H9 (cell line): Measurements from ENCODE around the gene CAMK2N2. TPM values are rescaled to one million over a fixed set of nuclear protein-coding genes. Genes with fewer than 3 reads are reported as not detected.

Experiments used
- DNase-seq: peaks from one replicate; pipeline ENCODE4 v3.0.0-alpha.2; 2017
- H2AFZ ChIP-seq: one replicate; pipeline ENCODE4 v1.6.1; 2013; ENCODE audit warnings: mild to moderate bottlenecking, low read length, control low read depth, moderate library complexity
- H2AK5ac ChIP-seq: 2 replicates; pipeline ENCODE4 v1.6.1; 2013; ENCODE audit warnings: low read length, control low read depth, mixed read lengths; ENCODE audit not compliant: insufficient read length
- H2BK120ac ChIP-seq: one replicate; pipeline ENCODE4 v1.6.1; 2013; ENCODE audit warnings: low read depth, mild to moderate bottlenecking, low read length, control low read depth, inconsistent platforms; ENCODE audit not compliant: poor library complexity, severe bottlenecking
- H2BK12ac ChIP-seq: 2 replicates; pipeline ENCODE4 v1.6.1; 2013; ENCODE audit warnings: low read length, control low read depth, mixed read lengths, low read depth; ENCODE audit not compliant: insufficient read length
- H2BK15ac ChIP-seq: 2 replicates; pipeline ENCODE4 v1.6.1; 2013; ENCODE audit warnings: low read depth, low read length, control low read depth
- H2BK20ac ChIP-seq: one replicate; pipeline ENCODE4 v1.6.1; 2013; ENCODE audit warnings: low read depth, mild to moderate bottlenecking, low read length, control low read depth, inconsistent platforms; ENCODE audit not compliant: poor library complexity, severe bottlenecking
- H2BK5ac ChIP-seq: 2 replicates; pipeline ENCODE4 v1.6.1; 2013; ENCODE audit warnings: low read length, control low read depth, mixed read lengths; ENCODE audit not compliant: insufficient read length
- H3K14ac ChIP-seq: 2 replicates; pipeline ENCODE4 v1.6.1; 2013; ENCODE audit warnings: low read length, control low read depth; ENCODE audit not compliant: insufficient read depth
- H3K18ac ChIP-seq: 2 replicates; pipeline ENCODE4 v1.6.1; 2013; ENCODE audit warnings: low read depth, mild to moderate bottlenecking, mixed read lengths, low read length, control low read depth; ENCODE audit not compliant: insufficient read length
- H3K23ac ChIP-seq: 2 replicates; pipeline ENCODE4 v1.6.1; 2013; ENCODE audit warnings: low read length, control low read depth, mixed read lengths, low read depth; ENCODE audit not compliant: insufficient read length
- H3K23me2 ChIP-seq: 2 replicates; pipeline ENCODE4 v1.6.1; 2013; ENCODE audit warnings: low read depth, mild to moderate bottlenecking, mixed read lengths, low read length, control low read depth; ENCODE audit not compliant: insufficient read length, poor library complexity, severe bottlenecking
- H3K27ac ChIP-seq: 2 replicates; pipeline ENCODE4 v1.5.1; 2013; ENCODE audit warnings: low read length, control low read depth, mixed read lengths, low read depth; ENCODE audit not compliant: insufficient read length
- H3K27me3 ChIP-seq: 2 replicates; pipeline ENCODE4 v1.6.1; 2013; ENCODE audit warnings: low read length, control low read depth, inconsistent platforms; ENCODE audit not compliant: insufficient read depth
- H3K4ac ChIP-seq: 2 replicates; pipeline ENCODE4 v1.6.1; 2013; ENCODE audit warnings: low read depth, mild to moderate bottlenecking, control low read depth, inconsistent platforms, low read length, moderate library complexity
- H3K4me1 ChIP-seq: 2 replicates; pipeline ENCODE4 v1.6.1; 2013; ENCODE audit warnings: low read length, control low read depth, inconsistent platforms; ENCODE audit not compliant: insufficient read depth
- H3K4me2 ChIP-seq: 2 replicates; pipeline ENCODE4 v1.6.1; 2013; ENCODE audit warnings: low read length, control low read depth, mixed read lengths; ENCODE audit not compliant: insufficient read length, insufficient read depth
- H3K56ac ChIP-seq: 2 replicates; pipeline ENCODE4 v1.6.1; 2013; ENCODE audit warnings: low read depth, mild to moderate bottlenecking, mixed read lengths, low read length, control low read depth; ENCODE audit not compliant: insufficient read length
- H3K79me1 ChIP-seq: 2 replicates; pipeline ENCODE4 v1.6.1; 2013; ENCODE audit warnings: low read depth, mild to moderate bottlenecking, moderate library complexity, low read length, control low read depth, inconsistent platforms; ENCODE audit not compliant: insufficient read depth, poor library complexity, severe bottlenecking
- H3K79me2 ChIP-seq: 2 replicates; pipeline ENCODE4 v1.6.1; 2013; ENCODE audit warnings: low read length, control low read depth, inconsistent platforms; ENCODE audit not compliant: insufficient read depth
- H3K9ac ChIP-seq: 2 replicates; pipeline ENCODE4 v1.6.1; 2013; ENCODE audit warnings: low read length, control low read depth, mixed read lengths; ENCODE audit not compliant: insufficient read length; ENCODE audit errors: extremely low read depth
- H3K9me3 ChIP-seq: one replicate; pipeline ENCODE4 v1.6.1; 2013; ENCODE audit warnings: low read depth, low read length, inconsistent platforms; ENCODE audit not compliant: control insufficient read depth
- H3T11ph ChIP-seq: one replicate; pipeline ENCODE4 v1.6.1; 2013; ENCODE audit warnings: mild to moderate bottlenecking, low read length, control low read depth, inconsistent platforms
- H4K20me1 ChIP-seq: one replicate; pipeline ENCODE4 v1.6.1; 2013; ENCODE audit not compliant: control insufficient read depth, insufficient read length, insufficient read depth
- H4K5ac ChIP-seq: 2 replicates; pipeline ENCODE4 v1.6.1; 2013; ENCODE audit warnings: low read depth, mild to moderate bottlenecking, mixed read lengths, low read length, control low read depth; ENCODE audit not compliant: insufficient read length
- H4K8ac ChIP-seq: replicated peaks from 2 replicates; pipeline ENCODE4 v1.6.1; 2013; ENCODE audit warnings: low read length, control low read depth, mixed read lengths, low read depth; ENCODE audit not compliant: insufficient read length
- H4K91ac ChIP-seq: 2 replicates; pipeline ENCODE4 v1.6.1; 2013; ENCODE audit warnings: low read depth, mild to moderate bottlenecking, moderate library complexity, mixed read lengths, low read length, control low read depth; ENCODE audit not compliant: insufficient read length
- H3K27ac Mint-ChIP-seq, 3 experiments: 2 replicates in 2 of 3; 3 replicates in 1 of 3; pipeline ENCODE4 v1.8.0; 2020 to 2021; ENCODE audit warnings: mixed read lengths in 3 of 3, mild to moderate bottlenecking in 1 of 3, moderate library complexity in 1 of 3
- H3K27me3 Mint-ChIP-seq: 2 replicates; pipeline ENCODE4 v1.8.0; 2021; ENCODE audit warnings: low read depth, mild to moderate bottlenecking, moderate library complexity, mixed read lengths
- H3K36me3 Mint-ChIP-seq, 3 experiments: 2 replicates in 2 of 3; 3 replicates in 1 of 3; pipeline ENCODE4 v1.8.0; 2020 to 2021; ENCODE audit warnings: low read depth in 3 of 3, mixed read lengths in 3 of 3; ENCODE audit not compliant: insufficient read depth in 1 of 3
- H3K4me1 Mint-ChIP-seq, 2 experiments: 2 replicates each; pipeline ENCODE4 v1.8.0; 2020; ENCODE audit warnings: mixed read lengths in 2 of 2
- H3K4me3 Mint-ChIP-seq, 2 experiments: 2 replicates in 1 of 2; 3 replicates in 1 of 2; pipeline ENCODE4 v1.8.0; 2020 to 2021; ENCODE audit warnings: mild to moderate bottlenecking in 2 of 2, mixed read lengths in 2 of 2, moderate library complexity in 1 of 2
- H3K9me3 Mint-ChIP-seq, 2 experiments: 2 replicates in 1 of 2; 3 replicates in 1 of 2; pipeline ENCODE4 v1.8.0; 2020; ENCODE audit warnings: mild to moderate bottlenecking in 2 of 2, mixed read lengths in 2 of 2, moderate library complexity in 1 of 2
- CTCF ChIP-seq: fragments of 200-600 bp; sonication (generic); conservative IDR thresholded peaks from 3 replicates; pipeline ENCODE4 v1.8.0; 2021; ENCODE audit warnings: antibody characterized with exemption, mild to moderate bottlenecking
- WGBS: extraction: QIAGEN DNeasy Blood & Tissue Kit; methylation state at CpG from one replicate; pipeline ENCODE4 v1.1.7; 2013; ENCODE audit warnings: missing lambda C conversion rate, low lambda C conversion rate, mixed read lengths; ENCODE audit not compliant: insufficient read length; ENCODE audit errors: extremely low coverage; 5-methylcytosine and 5-hydroxymethylcytosine counted together
- total RNA-seq: library from RNA; stranded (reverse); gene quantifications from 2 replicates; pipeline ENCODE4 v1.2.1, GENCODE V29; 2021

CAMK2N2 gene
- total RNA-seq, 1 experiment from 2014 or later, result 12.6 TPM

- H3K9me3 Mint-ChIP-seq, result no peaks in the 10 kb centered on the region
- Histone ChIP-seq H3K9ac (no peak overlapping the region), H4K8ac (no peak overlapping the region)
These were observed 29.8 kb upstream of the CAMK2N2 start for GRCh38 chr3:184291044-184291737.

More at GRCh38 chr3:184291044-184291737, 29.8 kb upstream of the CAMK2N2 start:
- no peak overlapping the region for H2BK12ac ChIP-seq
- H3K4me2 ChIP-seq, result no peak overlapping the region
- no peak overlapping the region for H3K23ac ChIP-seq
- Mint-ChIP-seq H3K27me3 (peaks cover 11% of the 10 kb centered on the region), H3K4me1 (no peaks in the 10 kb centered on the region), H3K27ac (no peak overlapping the region), H3K4me3 (no peak overlapping the region; a peak in 1 of 5 replicates), H3K36me3 (no peaks in the 10 kb centered on the region; a peak in 1 of 7 replicates)
- DNase-seq, result no peak
- H3K9me3 ChIP-seq, result no peaks in the 10 kb centered on the region
- no peak overlapping the region for H2BK20ac ChIP-seq
- H2AK5ac ChIP-seq, result no peak overlapping the region
- TF ChIP-seq CTCF, result no peak
- no peaks in the 10 kb centered on the region for H3K79me2 ChIP-seq
- H3K27ac ChIP-seq, result no peak overlapping the region
- H4K20me1 ChIP-seq, result no peaks in the 10 kb centered on the region
- no peak overlapping the region for H2BK15ac ChIP-seq
- WGBS, result no CpG with 5 or more reads among the region's 22 CpGs
- no peaks in the 10 kb centered on the region for H3K4me1 ChIP-seq
- no peak overlapping the region for H2AFZ ChIP-seq
- no peaks in the 10 kb centered on the region for H3K23me2 ChIP-seq
- no peak overlapping the region for H3K18ac ChIP-seq
- no peak overlapping the region for H3K56ac ChIP-seq
- H4K5ac ChIP-seq, result no peak overlapping the region
- H2BK120ac ChIP-seq, result no peak overlapping the region
- H3K14ac ChIP-seq, result no peak overlapping the region
- no peaks in the 10 kb centered on the region for H3K27me3 ChIP-seq
- H3K4ac ChIP-seq, result no peak overlapping the region
- no peak overlapping the region for H2BK5ac ChIP-seq
- no peaks in the 10 kb centered on the region for H3K79me1 ChIP-seq
- H3T11ph ChIP-seq, result no peak overlapping the region
- no peak overlapping the region for H4K91ac ChIP-seq
